ENCODE results near the gene POMT1. TPM values are rescaled to one million over a fixed set of nuclear protein-coding genes. Genes with fewer than 3 reads are reported as not detected.

POMT1 gene
- total RNA-seq, 2 donors from 2014 or later, result 36.5 to 59.5 TPM

GRCh38 chr9:131494296-131494870, 8.3 kb upstream of the POMT1 start:
- H3K4me1 ChIP-seq (replicated peaks), result no peaks in the 10 kb centered on the region
- no peak overlapping the region for H3K4me3 ChIP-seq
- intact Hi-C loops (cut with DNase I), result no loop called here
- DNase-seq (ENCODE audit: low spot score), result no peak
- TF ChIP-seq, protein P1, sequence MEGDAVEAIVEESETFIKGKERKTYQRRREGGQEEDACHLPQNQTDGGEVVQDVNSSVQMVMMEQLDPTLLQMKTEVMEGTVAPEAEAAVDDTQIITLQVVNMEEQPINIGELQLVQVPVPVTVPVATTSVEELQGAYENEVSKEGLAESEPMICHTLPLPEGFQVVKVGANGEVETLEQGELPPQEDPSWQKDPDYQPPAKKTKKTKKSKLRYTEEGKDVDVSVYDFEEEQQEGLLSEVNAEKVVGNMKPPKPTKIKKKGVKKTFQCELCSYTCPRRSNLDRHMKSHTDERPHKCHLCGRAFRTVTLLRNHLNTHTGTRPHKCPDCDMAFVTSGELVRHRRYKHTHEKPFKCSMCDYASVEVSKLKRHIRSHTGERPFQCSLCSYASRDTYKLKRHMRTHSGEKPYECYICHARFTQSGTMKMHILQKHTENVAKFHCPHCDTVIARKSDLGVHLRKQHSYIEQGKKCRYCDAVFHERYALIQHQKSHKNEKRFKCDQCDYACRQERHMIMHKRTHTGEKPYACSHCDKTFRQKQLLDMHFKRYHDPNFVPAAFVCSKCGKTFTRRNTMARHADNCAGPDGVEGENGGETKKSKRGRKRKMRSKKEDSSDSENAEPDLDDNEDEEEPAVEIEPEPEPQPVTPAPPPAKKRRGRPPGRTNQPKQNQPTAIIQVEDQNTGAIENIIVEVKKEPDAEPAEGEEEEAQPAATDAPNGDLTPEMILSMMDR (IDR thresholded peaks at IDR 0.05), result no peak
- no peak for TF ChIP-seq POLR2A (IDR thresholded peaks at IDR 0.05)
- TF ChIP-seq POLR2AphosphoS5 (IDR thresholded peaks at IDR 0.05), result no peak
- H3K27me3 ChIP-seq (replicated peaks; ENCODE audit: insufficient read depth), result no peaks in the 10 kb centered on the region
- H3K27ac ChIP-seq, result no peak overlapping the region
- peaks cover 46 to 60% of the 10 kb centered on the region in 2 donors for H3K36me3 ChIP-seq
- H3K9me3 ChIP-seq, result no peaks in the 10 kb centered on the region
- WGBS, result 93% methylated on average over 22 of the region's 22 CpGs

DNA sequence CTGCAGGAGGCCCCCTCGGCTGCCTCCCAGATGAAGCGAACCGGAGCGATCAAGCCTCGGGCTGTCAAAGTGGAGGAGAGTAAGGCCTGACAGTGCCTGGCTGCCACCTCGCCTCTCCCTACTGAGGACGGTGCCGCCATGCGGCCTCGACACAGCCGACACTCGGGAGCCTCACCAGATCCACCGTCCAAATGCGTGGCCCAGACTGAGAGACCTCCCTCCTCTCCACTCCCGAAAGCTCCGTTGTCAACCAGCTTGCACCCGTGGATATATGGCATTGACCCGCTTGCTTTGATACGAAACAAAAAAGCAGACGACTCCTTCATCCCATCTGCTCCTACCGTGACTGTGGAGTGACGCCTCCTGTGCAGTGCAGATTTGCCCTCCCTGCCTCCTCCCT, 6.9 kb upstream of the POMT1 start:
- H3K4me3 ChIP-seq, result no peak overlapping the region
- 82% methylated on average over 22 of the region's 22 CpGs for WGBS
- no peak overlapping the region for H3K27ac ChIP-seq
- DNase-seq (ENCODE audit: low spot score), result no peak
- H3K27me3 ChIP-seq (replicated peaks; ENCODE audit: insufficient read depth), result no peaks in the 10 kb centered on the region
- no peak for TF ChIP-seq POLR2AphosphoS5 (IDR thresholded peaks at IDR 0.05)
- no peak for TF ChIP-seq POLR2A (IDR thresholded peaks at IDR 0.05)
- TF ChIP-seq, protein P1 (IDR thresholded peaks at IDR 0.05), result no peak
- H3K4me1 ChIP-seq (replicated peaks), result no peaks in the 10 kb centered on the region
- no peaks in the 10 kb centered on the region for H3K9me3 ChIP-seq
- H3K36me3 ChIP-seq, result peaks cover 43 to 50% of the 10 kb centered on the region in 2 donors
- intact Hi-C loops (cut with DNase I), result no loop called here

DNA sequence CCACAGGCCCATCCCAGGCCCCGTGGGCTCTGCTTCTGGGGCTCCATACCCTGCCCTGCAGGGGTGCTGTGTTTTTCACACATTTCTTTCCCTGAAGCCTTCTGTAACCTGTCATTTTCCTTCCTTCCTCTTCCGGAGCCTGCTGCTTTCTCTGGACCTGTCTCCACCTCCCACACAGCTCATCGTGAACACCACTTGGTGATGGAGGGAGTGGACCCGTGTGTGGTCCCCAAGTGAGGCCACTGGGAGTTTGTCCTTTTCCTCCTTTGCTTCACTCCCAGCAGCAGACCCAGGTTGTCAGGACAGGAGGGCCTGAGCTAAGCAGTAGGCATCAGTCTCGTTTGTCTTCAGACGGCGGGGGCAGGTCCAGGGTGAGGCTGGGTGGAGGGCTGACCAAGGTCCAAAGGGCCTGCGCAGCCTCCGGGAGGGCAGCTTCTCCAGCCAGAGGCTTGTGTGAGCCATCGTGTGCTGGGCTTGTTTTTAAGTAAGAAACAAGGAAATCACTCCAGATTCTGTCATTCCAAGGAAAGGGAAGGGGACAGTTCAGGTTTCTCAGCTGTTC, 5.8 kb upstream of the POMT1 start:
- no peaks in the 10 kb centered on the region for H3K27me3 ChIP-seq (replicated peaks; ENCODE audit: insufficient read depth)
- 67% methylated on average over 10 of the region's 10 CpGs for WGBS
- no peak overlapping the region for H3K27ac ChIP-seq
- no peaks in the 10 kb centered on the region for H3K4me1 ChIP-seq (replicated peaks)
- TF ChIP-seq POLR2AphosphoS5 (IDR thresholded peaks at IDR 0.05) (no peak), POLR2A (IDR thresholded peaks at IDR 0.05) (no peak)
- TF ChIP-seq, protein P1 (IDR thresholded peaks at IDR 0.05), result no peak
- H3K4me3 ChIP-seq, result no peak overlapping the region
- H3K9me3 ChIP-seq, result no peaks in the 10 kb centered on the region
- DNase-seq (ENCODE audit: low spot score), result no peak
- intact Hi-C loops (cut with DNase I), result no loop called here
- peaks cover 35 to 39% of the 10 kb centered on the region in 2 donors for H3K36me3 ChIP-seq

DNA sequence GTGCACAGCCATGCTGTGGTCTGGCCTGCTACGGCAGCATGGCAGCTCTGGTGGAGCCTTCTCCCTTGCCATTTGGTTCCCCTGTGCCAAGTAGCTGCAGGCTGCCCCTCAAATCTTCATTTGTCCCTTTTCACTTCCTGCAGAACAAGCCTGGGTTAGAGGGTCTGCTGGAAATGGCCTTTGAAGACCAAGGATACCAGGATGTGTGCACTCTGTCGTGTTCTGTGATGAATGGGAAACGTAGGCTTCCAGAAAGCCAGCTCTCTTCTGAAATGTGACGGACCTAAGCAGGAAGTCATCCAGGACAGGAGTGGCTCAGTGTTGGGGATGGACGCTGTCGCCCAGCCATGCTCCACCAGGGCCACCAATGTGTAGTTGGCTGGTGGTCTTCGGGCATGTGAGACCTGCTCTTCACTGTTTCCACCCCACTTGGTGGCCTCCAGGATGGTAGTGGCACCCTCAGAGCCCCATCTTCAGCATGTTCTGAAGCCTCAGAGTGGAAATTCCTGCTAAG, 3.4 kb upstream of the POMT1 start:
- TF ChIP-seq, protein P1 (IDR thresholded peaks at IDR 0.05), result no peak
- TF ChIP-seq POLR2AphosphoS5 (IDR thresholded peaks at IDR 0.05) (no peak), POLR2A (IDR thresholded peaks at IDR 0.05) (no peak)
- Histone ChIP-seq H3K27ac (no peak overlapping the region), H3K36me3 (peaks cover 20 to 25% of the 10 kb centered on the region in 2 donors), H3K27me3 (replicated peaks; ENCODE audit: insufficient read depth) (no peaks in the 10 kb centered on the region), H3K4me1 (replicated peaks) (no peaks in the 10 kb centered on the region), H3K4me3 (no peak overlapping the region), H3K9me3 (no peaks in the 10 kb centered on the region)
- WGBS, result 66% methylated on average over 7 of the region's 7 CpGs
- DNase-seq (ENCODE audit: low spot score), result no peak
- intact Hi-C loops (cut with DNase I), result no loop called here

- Histone ChIP-seq H3K36me3 (peaks cover 20% of the 10 kb centered on the region in 2 donors), H3K4me3 (no peak overlapping the region), H3K4me1 (replicated peaks) (no peaks in the 10 kb centered on the region), H3K9me3 (no peaks in the 10 kb centered on the region), H3K27me3 (replicated peaks; ENCODE audit: insufficient read depth) (no peaks in the 10 kb centered on the region), H3K27ac (no peak overlapping the region)
- intact Hi-C loops (cut with DNase I), result no loop called here
- DNase-seq (ENCODE audit: low spot score), result no peak
- 68% methylated on average over 12 of the region's 12 CpGs for WGBS
- TF ChIP-seq POLR2A (IDR thresholded peaks at IDR 0.05) (no peak), POLR2AphosphoS5 (IDR thresholded peaks at IDR 0.05) (no peak)
- TF ChIP-seq, protein P1 (IDR thresholded peaks at IDR 0.05), result no peak
These were observed 2.3 kb upstream of the POMT1 start for GRCh38 chr9:131500377-131500776.
